Right lobe of liver (tissue), 6 donors: ENCODE data around the gene HIBCH. TPM values are rescaled to one million over a fixed set of nuclear protein-coding genes. Genes with fewer than 3 reads are reported as not detected.

Source experiments
- ATAC-seq, 4 donors: fragments of 200-7000 bp; cut with Tn5 transposase; one replicate each; pipeline ENCODE4 v1.9.1; 2020; ENCODE audit warnings: mild to moderate bottlenecking in 4 of 4, moderate library complexity in 4 of 4
- DNase-seq, 3 donors: peaks; one replicate each; pipeline ENCODE4 v3.0.0-alpha.2; 2020
- H3K27ac ChIP-seq, 3 donors: fragments of 200-600 bp; one replicate each; pipeline ENCODE4 v1.8.0; 2022
- H3K27me3 ChIP-seq, 2 donors: fragments of 200-600 bp; one replicate each; pipeline ENCODE4 v1.8.0; 2022
- H3K36me3 ChIP-seq, 4 donors: fragments of 200-600 bp; sonication (generic) in 1 of 4; one replicate each; pipeline versions ENCODE4 v1.5.1 to v1.8.0; 2017 to 2022; ENCODE audit warnings: control low read depth in 1 of 4
- H3K4me1 ChIP-seq, 4 donors: fragments of 200-600 bp; sonication (generic) in 1 of 4; one replicate each; pipeline versions ENCODE4 v1.5.1 to v1.8.0; 2017 to 2022; ENCODE audit warnings: control low read depth in 1 of 4
- H3K4me3 ChIP-seq, 3 donors: fragments of 200-600 bp; one replicate each; pipeline ENCODE4 v1.8.0; 2022
- H3K9me3 ChIP-seq, 4 donors: fragments of 200-600 bp; sonication (generic) in 1 of 4; one replicate each; pipeline versions ENCODE4 v1.5.1 to v1.8.0; 2017 to 2022; ENCODE audit warnings: control low read depth in 1 of 4
- CTCF ChIP-seq, 4 donors: fragments of 200-600 bp in 3 of 4; fragments of 450-650 bp in 1 of 4; IDR thresholded peaks; one replicate each; pipeline versions ENCODE4 v1.5.1 to v1.8.0; 2016 to 2022; ENCODE audit warnings: antibody characterized with exemption in 4 of 4, mild to moderate bottlenecking in 2 of 4
- POLR2A ChIP-seq: fragments of 450-650 bp; IDR thresholded peaks from one replicate; pipeline ENCODE4 v1.6.1; 2017; ENCODE audit warnings: antibody characterized with exemption, mild to moderate bottlenecking
- WGBS: methylation state at CpG from one replicate; pipeline ENCODE4 v1.1.6; 2018; ENCODE audit warnings: low coverage, low lambda C conversion rate; ENCODE audit not compliant: insufficient coverage; ENCODE audit errors: missing lambda C conversion rate; 5-methylcytosine and 5-hydroxymethylcytosine counted together
- intact Hi-C, 2 donors: fragments of 100-400 bp; cut with DNase I; formaldehyde crosslinking; loops; one replicate each; pipeline versions ENCODE4 v1.11.2 to v1.14.1; 2022
- total RNA-seq, 6 experiments: library from RNA; depleted of rRNA in 2 of 6; stranded (reverse); fragments of >200 nt in 2 of 6; fragmentation: NEBNext Ultra II Directional in 3 of 6; extraction: Animal tissue kit (Norgen Biotek cat#: 25700) in 3 of 6; gene quantifications; one replicate each; pipeline versions ENCODE4 v1.1.0 to v1.2.4, GENCODE V29; 2016 to 2023
- donor health status: DM: no; HTN: yes; CAD: no.
- donor health status: DM: no; HTN: no; CAD: no.
- donor health status: DM: no; HTN: no; CAD: no.
- donor health status: DM: no; HTN: yes; CAD: no.
- donor health status: DM: no; HTN: yes; CAD: no.

HIBCH gene
- total RNA-seq, 6 experiments from 2014 or later: 20.1 to 93.6 (median 53.6) TPM

- WGBS: 81% methylated on average over 2 of the region's 2 CpGs
- Histone ChIP-seq H3K27me3 (no peaks in the 10 kb centered on the region), H3K4me3 (no peak overlapping the region), H3K27ac (no peak overlapping the region), H3K36me3 (peaks cover 0 to 14% (median 0%) of the 10 kb centered on the region in 4 donors), H3K9me3 (no peaks in the 10 kb centered on the region), H3K4me1 (no peaks in the 10 kb centered on the region)
- no peak for DNase-seq
- ATAC-seq: no peak
- intact Hi-C loops: no loop called here
- no peak for TF ChIP-seq POLR2A
- no peak for TF ChIP-seq CTCF (IDR thresholded peaks at IDR 0.05)
Observed at GRCh38 chr2:190207930-190208329, 111.7 kb downstream of the HIBCH start.

DNA sequence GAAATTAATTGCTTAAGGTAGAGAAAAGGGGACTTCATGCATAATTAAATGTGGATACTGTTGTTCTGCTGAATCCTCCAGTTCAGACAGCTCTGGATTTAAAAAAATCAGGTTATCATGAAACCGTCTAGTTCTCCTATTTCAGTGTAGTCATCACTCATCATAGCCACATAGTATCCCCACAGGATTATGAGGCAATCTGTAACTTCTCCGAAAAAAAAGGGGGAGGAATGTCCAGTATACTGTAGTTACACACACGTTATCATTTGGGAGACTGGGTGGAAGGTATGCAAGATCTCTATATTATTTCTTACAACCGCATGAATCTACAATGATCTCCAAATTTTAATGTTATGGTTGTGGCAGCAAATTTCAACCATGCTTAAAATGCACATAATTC, 114.0 kb downstream of the HIBCH start:
- no peak for ATAC-seq
- no peak overlapping the region for H3K4me3 ChIP-seq
- 90% methylated on average over 4 of the region's 4 CpGs for WGBS
- no peak overlapping the region for H3K27ac ChIP-seq
- H3K36me3 ChIP-seq: peaks cover 0 to 15% (median 0%) of the 10 kb centered on the region in 4 donors
- no peaks in the 10 kb centered on the region for H3K27me3 ChIP-seq
- no peak for TF ChIP-seq CTCF (IDR thresholded peaks at IDR 0.05)
- TF ChIP-seq POLR2A: no peak
- no peaks in the 10 kb centered on the region for H3K9me3 ChIP-seq
- H3K4me1 ChIP-seq: no peaks in the 10 kb centered on the region
- intact Hi-C loops: no loop called here
- no peak for DNase-seq

- intact Hi-C loops: no loop called here
- no peak for DNase-seq
- Histone ChIP-seq H3K27ac (no peak overlapping the region), H3K4me1 (no peaks in the 10 kb centered on the region), H3K36me3 (peaks cover 0 to 15% (median 0%) of the 10 kb centered on the region in 4 donors), H3K27me3 (no peaks in the 10 kb centered on the region), H3K4me3 (no peak overlapping the region), H3K9me3 (no peaks in the 10 kb centered on the region)
- ATAC-seq: peak in 1 of 4 donors; percentile 79
- WGBS: 92% methylated on average over 1 of the region's 1 CpG
- TF ChIP-seq POLR2A (no peak), CTCF (IDR thresholded peaks at IDR 0.05) (no peak)
Observed at GRCh38 chr2:190202604-190203003, 117.0 kb downstream of the HIBCH start.

DNA sequence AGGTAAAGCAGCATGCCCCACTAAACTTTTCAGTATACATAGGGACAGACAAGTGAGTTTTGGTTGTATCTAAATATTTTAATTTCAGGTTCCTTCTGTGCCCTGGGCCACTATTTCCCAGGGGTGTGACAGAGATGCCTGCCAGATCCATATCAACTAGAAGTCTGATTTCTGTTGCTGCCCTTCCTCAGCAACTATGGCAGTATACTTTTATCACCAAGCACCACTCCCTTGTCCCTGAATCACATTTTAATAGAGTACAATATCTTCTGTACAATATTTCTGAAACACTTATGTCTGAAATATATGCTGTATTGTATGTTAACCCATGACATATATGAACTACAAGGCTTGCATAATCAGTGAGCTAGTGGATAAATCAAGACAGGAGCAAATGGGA, 117.6 kb downstream of the HIBCH start:
- H3K27me3 ChIP-seq: no peaks in the 10 kb centered on the region
- ATAC-seq (no peak), DNase-seq (no peak)
- peaks cover 0 to 15% (median 0%) of the 10 kb centered on the region in 4 donors for H3K36me3 ChIP-seq
- no peaks in the 10 kb centered on the region for H3K4me1 ChIP-seq
- no peak overlapping the region for H3K4me3 ChIP-seq
- TF ChIP-seq CTCF (IDR thresholded peaks at IDR 0.05) (no peak), POLR2A (no peak)
- intact Hi-C loops: no loop called here
- no peak overlapping the region for H3K27ac ChIP-seq
- no peaks in the 10 kb centered on the region for H3K9me3 ChIP-seq

GRCh38 chr2:190200603-190201002, 119.0 kb downstream of the HIBCH start:
- DNase-seq (no peak), ATAC-seq (no peak)
- H3K27me3 ChIP-seq: no peaks in the 10 kb centered on the region
- 60% methylated on average over 1 of the region's 1 CpG for WGBS
- intact Hi-C loops: no loop called here
- no peak overlapping the region for H3K27ac ChIP-seq
- no peaks in the 10 kb centered on the region for H3K9me3 ChIP-seq
- no peak for TF ChIP-seq CTCF (IDR thresholded peaks at IDR 0.05)
- TF ChIP-seq POLR2A: no peak
- H3K4me3 ChIP-seq: no peak overlapping the region
- H3K4me1 ChIP-seq: no peaks in the 10 kb centered on the region
- peaks cover 0 to 13% (median 0%) of the 10 kb centered on the region in 4 donors for H3K36me3 ChIP-seq
